OCI-LY7 (cell line): ENCODE results near the gene SRSF2. TPM values are rescaled to one million over a fixed set of nuclear protein-coding genes. Genes with fewer than 3 reads are reported as not detected.
"Not testable (repeated sequence)": the region's sequence is repeated elsewhere in the genome, so short reads cannot be mapped to it uniquely, and the experiment has no call there.

Source experiments
- BruUV-seq: library from RNA; stranded (reverse); fragments of 400-500 nt; replicated peaks from 2 replicates; lab custom pipeline; 2021; lab: Mats Ljungman, UMichigan
- CTCF ChIA-PET: fragments of 300-600 bp; sonication (Branson Sonifier 250); formaldehyde crosslinking; loops from one replicate; lab custom pipeline; 2022; ENCODE audit warnings: antibody characterized with exemption; ENCODE audit not compliant: unreplicated experiment; lab: Charles Lee
- POLR2A ChIA-PET: fragments of 300-600 bp; sonication (Branson Sonifier 250); formaldehyde crosslinking; loops from one replicate; lab custom pipeline; 2022; ENCODE audit warnings: antibody characterized with exemption; lab: Charles Lee
- DNase-seq: peaks from one replicate; pipeline ENCODE4 v3.0.0-alpha.2; 2015; ENCODE audit warnings: low spot score
- H2AFZ ChIP-seq: fragments of 200-600 bp; sonication (generic), shearing (Covaris generic); 2 replicates; pipeline ENCODE4 v1.6.1; 2014; ENCODE audit warnings: mild to moderate bottlenecking, antibody characterized with exemption, low read length, moderate library complexity
- H3K27ac ChIP-seq: fragments of 200-600 bp; sonication (generic); 2 replicates; pipeline ENCODE4 v1.5.1; 2014; ENCODE audit warnings: mixed run types, low read depth, mild to moderate bottlenecking, moderate library complexity, low read length, inconsistent platforms; ENCODE audit not compliant: poor library complexity, severe bottlenecking
- H3K36me3 ChIP-seq: fragments of 200-600 bp; sonication (generic); 2 replicates; pipeline ENCODE4 v1.6.1; 2014; ENCODE audit warnings: mild to moderate bottlenecking, antibody characterized with exemption, low read length, moderate library complexity, mixed read lengths; ENCODE audit not compliant: insufficient read depth
- H3K4me1 ChIP-seq: fragments of 200-600 bp; sonication (generic); 2 replicates; pipeline ENCODE4 v1.5.1; 2014; ENCODE audit warnings: mild to moderate bottlenecking, low read length; ENCODE audit not compliant: insufficient read depth, poor library complexity, severe bottlenecking
- H3K4me2 ChIP-seq: fragments of 200-600 bp; sonication (generic); 2 replicates; pipeline ENCODE4 v1.6.1; 2014; ENCODE audit warnings: mild to moderate bottlenecking, low read length
- H3K4me3 ChIP-seq: fragments of 200-600 bp; sonication (generic); 2 replicates; pipeline ENCODE4 v1.5.1; 2014; ENCODE audit warnings: mild to moderate bottlenecking, low read depth, low read length; ENCODE audit not compliant: poor library complexity, severe bottlenecking
- H3K79me2 ChIP-seq: fragments of 200-600 bp; sonication (generic); 2 replicates; pipeline ENCODE4 v1.6.1; 2016; ENCODE audit warnings: low read depth, mild to moderate bottlenecking, low read length, moderate library complexity, mixed read lengths; ENCODE audit not compliant: insufficient read depth
- H3K9me2 ChIP-seq: fragments of 200-600 bp; sonication (generic); 2 replicates; pipeline ENCODE4 v1.6.1; 2016; ENCODE audit warnings: mild to moderate bottlenecking, low read length, mixed read lengths; ENCODE audit not compliant: insufficient read depth
- H3K9me3 ChIP-seq: fragments of 200-600 bp; sonication (generic); 2 replicates; pipeline ENCODE4 v1.6.1; 2014; ENCODE audit warnings: mild to moderate bottlenecking, mixed run types, low read length, mixed read lengths
- H4K20me1 ChIP-seq: fragments of 200-600 bp; sonication (generic); 2 replicates; pipeline ENCODE4 v1.6.1; 2014; ENCODE audit warnings: mild to moderate bottlenecking, antibody characterized with exemption, low read length, moderate library complexity, mixed read lengths; ENCODE audit not compliant: insufficient read depth
- CTCF ChIP-seq: fragments of 200-600 bp; sonication (generic); conservative IDR thresholded peaks from 2 replicates; pipeline ENCODE4 v1.5.1; 2014; ENCODE audit warnings: mild to moderate bottlenecking, antibody characterized with exemption, low read length, moderate library complexity, mixed read lengths
- EZH2phosphoT487 ChIP-seq: fragments of 200-600 bp; sonication (generic); IDR thresholded peaks from 2 replicates; pipeline ENCODE4 v1.6.1; 2018; ENCODE audit warnings: low read depth, borderline replicate concordance, mild to moderate bottlenecking, mixed run types, antibody characterized with exemption, low read length, moderate library complexity, mixed read lengths
- intact Hi-C: fragments of 100-400 bp; cut with micrococcal nuclease; formaldehyde crosslinking; loops from one replicate; pipeline ENCODE4 v1.10.0; 2022; ENCODE audit not compliant: unreplicated experiment
- total RNA-seq, 2 experiments: library from RNA; depleted of rRNA in 1 of 2; stranded (reverse); fragments of >200 nt in 1 of 2; shearing (Covaris generic) in 1 of 2; gene quantifications; 2 replicates each; pipeline ENCODE4 v1.2.3, GENCODE V29; 2014 to 2022

The SRSF2 gene
- total RNA-seq, 2 experiments from 2014 or later: 619 to 2,207 TPM

GRCh38 chr17:76723812-76724211, 13.3 kb downstream of the SRSF2 start:
- Histone ChIP-seq H3K36me3 (peaks cover 67% of the 10 kb centered on the region), H3K9me2 (no peaks in the 10 kb centered on the region), H3K4me1 (peaks cover 16% of the 10 kb centered on the region), H4K20me1 (peaks cover 4% of the 10 kb centered on the region; the same call in 1 of the 2 replicates), H3K79me2 (peaks cover 50% of the 10 kb centered on the region), H3K27ac (no peak overlapping the region), H3K4me3 (no peak overlapping the region), H2AFZ (no peak overlapping the region), H3K9me3 (no peaks in the 10 kb centered on the region), H3K4me2 (no peak overlapping the region)
- POLR2A ChIA-PET: interaction anchor here (1.2 to 1.4 kb wide), 2 partner anchors 9 to 10 kb away, joined by 3 to 4 read pairs; no protein-coding TSS in a partner anchor
- no TSS peak for BruUV-seq
- intact Hi-C loops: no loop called here
- no peak for DNase-seq
- TF ChIP-seq EZH2phosphoT487 (no peak), CTCF (no peak)
- CTCF ChIA-PET: no interaction called here

- H4K20me1 ChIP-seq, H3K9me2 ChIP-seq, H3K4me2 ChIP-seq, intact Hi-C loops, DNase-seq, H3K9me3 ChIP-seq, H2AFZ ChIP-seq, BruUV-seq, H3K27ac ChIP-seq, CTCF ChIA-PET, H3K4me3 ChIP-seq: not testable (repeated sequence)
- Histone ChIP-seq H3K36me3 (peaks cover 76% of the 10 kb centered on the region), H3K79me2 (peaks cover 41% of the 10 kb centered on the region), H3K4me1 (peaks cover 12% of the 10 kb centered on the region)
- POLR2A ChIA-PET: interaction anchor here (0.7 kb wide), 1 partner anchor 42 kb away, joined by 3 read pairs; no protein-coding TSS in a partner anchor
Measured at GRCh38 chr17:76722977-76723376, 14.2 kb downstream of the SRSF2 start.

GRCh38 chr17:76722279-76722678, 14.9 kb downstream of the SRSF2 start:
- peaks cover 81% of the 10 kb centered on the region for H3K36me3 ChIP-seq
- CTCF ChIA-PET: no interaction called here
- no peaks in the 10 kb centered on the region for H3K9me2 ChIP-seq
- H3K4me2 ChIP-seq: no peak overlapping the region
- no peak overlapping the region for H3K4me3 ChIP-seq
- intact Hi-C loops: no loop called here
- H3K27ac ChIP-seq: no peak overlapping the region
- H3K9me3 ChIP-seq: no peaks in the 10 kb centered on the region
- H2AFZ ChIP-seq: no peak overlapping the region
- TF ChIP-seq EZH2phosphoT487 (no peak), CTCF (no peak)
- BruUV-seq: no TSS peak
- peaks cover 1% of the 10 kb centered on the region; the same call in 1 of the 2 replicates for H4K20me1 ChIP-seq
- H3K4me1 ChIP-seq: peaks cover 12% of the 10 kb centered on the region
- no peak for DNase-seq
- peaks cover 34% of the 10 kb centered on the region for H3K79me2 ChIP-seq
- POLR2A ChIA-PET: interaction anchor here (0.5 to 0.6 kb wide), 3 partner anchors 24 to 51 kb away, joined by 3 read pairs; no protein-coding TSS in a partner anchor
